Measurements from ENCODE around the gene PIAS2. TPM values are rescaled to one million over a fixed set of nuclear protein-coding genes. Genes with fewer than 3 reads are reported as not detected.

Gene PIAS2
- polyA plus RNA-seq, 1 experiment = 5.6 TPM

DNA sequence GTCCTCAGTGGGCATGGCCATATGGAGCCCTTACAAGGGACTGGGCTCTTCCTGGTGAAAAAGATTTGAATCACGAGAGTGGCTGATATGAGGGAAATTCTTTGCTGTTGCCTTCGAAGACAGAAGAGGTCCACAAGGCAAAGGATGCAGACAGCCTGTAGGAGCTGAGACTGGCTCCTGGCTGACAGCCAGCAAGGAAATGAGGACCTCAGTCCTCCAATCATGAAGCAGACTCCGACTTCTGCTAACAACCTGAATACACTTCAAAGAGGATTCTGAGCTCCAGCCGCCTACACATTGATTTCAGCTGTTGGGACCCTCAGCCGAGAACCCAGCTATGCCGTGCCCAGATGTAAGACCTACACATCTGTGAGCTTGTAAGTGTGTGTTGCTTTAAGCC, 157.4 kb downstream of the PIAS2 start:
- CTCF ChIA-PET = interaction anchor here (0.6 to 1.6 kb wide), 3 partner anchors 12 to 112 kb away, joined by 3 read pairs; no protein-coding TSS in a partner anchor
- DNase-seq (ENCODE audit: low read depth) = no peak
- Histone ChIP-seq H3K36me3 (ENCODE audit: control insufficient read depth, insufficient read depth, low read length) (no peaks in the 10 kb centered on the region), H3K4me3 (ENCODE audit: low read depth, low read length) (no peak overlapping the region), H3K27me3 (ENCODE audit: control insufficient read depth, insufficient read depth, low read length) (peaks cover 23% of the 10 kb centered on the region)
- TF ChIP-seq, protein P1, sequence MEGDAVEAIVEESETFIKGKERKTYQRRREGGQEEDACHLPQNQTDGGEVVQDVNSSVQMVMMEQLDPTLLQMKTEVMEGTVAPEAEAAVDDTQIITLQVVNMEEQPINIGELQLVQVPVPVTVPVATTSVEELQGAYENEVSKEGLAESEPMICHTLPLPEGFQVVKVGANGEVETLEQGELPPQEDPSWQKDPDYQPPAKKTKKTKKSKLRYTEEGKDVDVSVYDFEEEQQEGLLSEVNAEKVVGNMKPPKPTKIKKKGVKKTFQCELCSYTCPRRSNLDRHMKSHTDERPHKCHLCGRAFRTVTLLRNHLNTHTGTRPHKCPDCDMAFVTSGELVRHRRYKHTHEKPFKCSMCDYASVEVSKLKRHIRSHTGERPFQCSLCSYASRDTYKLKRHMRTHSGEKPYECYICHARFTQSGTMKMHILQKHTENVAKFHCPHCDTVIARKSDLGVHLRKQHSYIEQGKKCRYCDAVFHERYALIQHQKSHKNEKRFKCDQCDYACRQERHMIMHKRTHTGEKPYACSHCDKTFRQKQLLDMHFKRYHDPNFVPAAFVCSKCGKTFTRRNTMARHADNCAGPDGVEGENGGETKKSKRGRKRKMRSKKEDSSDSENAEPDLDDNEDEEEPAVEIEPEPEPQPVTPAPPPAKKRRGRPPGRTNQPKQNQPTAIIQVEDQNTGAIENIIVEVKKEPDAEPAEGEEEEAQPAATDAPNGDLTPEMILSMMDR (IDR thresholded peaks at IDR 0.05; ENCODE audit: insufficient read depth, low read depth, low read length) = no peak
- POLR2A ChIA-PET = no interaction called here

DNA sequence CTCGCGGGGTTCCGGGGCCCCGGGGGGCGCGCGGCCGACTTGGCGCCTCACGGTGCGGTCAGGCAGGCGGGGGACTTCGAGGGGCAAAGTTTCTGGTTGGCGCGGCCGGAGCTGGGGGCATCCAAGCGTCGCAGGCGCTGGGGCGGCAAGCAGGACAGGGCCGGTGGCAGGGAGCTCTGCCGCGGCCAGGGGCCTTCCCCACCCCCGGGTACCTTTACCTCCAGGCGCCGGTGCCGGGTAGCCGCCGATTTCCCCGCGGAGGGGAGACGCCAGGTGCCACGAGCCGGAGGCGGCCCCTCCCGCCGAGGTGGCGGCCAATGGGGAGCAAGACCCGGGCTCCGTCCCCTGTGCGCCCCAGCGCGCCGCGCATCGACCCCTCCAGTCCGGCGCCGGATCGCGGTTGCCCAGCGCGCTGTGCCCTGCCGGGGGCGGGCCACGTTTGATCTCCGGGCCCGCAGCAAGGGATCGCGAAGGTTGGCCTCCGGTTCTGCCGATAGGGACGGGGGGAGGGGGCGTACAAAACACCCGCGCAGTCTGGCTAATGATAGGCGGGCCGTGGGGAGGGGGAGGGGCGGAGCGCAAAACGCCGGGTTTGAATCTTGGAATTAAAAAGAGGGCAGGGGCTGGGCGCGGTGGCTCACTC, 160.6 kb downstream of the PIAS2 start, which contains the start of gene ST8SIA5:
TSS of gene ST8SIA5 (minus strand) at position 495 of the 643 bp plus-strand sequence. CDS start 545 bp downstream, outside the sequence.
- CTCF ChIA-PET = no interaction called here
- no peak for DNase-seq (ENCODE audit: low read depth)
- TF ChIP-seq, protein P1 (IDR thresholded peaks at IDR 0.05; ENCODE audit: insufficient read depth, low read depth, low read length) = no peak
- no peak within 1 kb of the TSS for H3K4me3 ChIP-seq (ENCODE audit: low read depth, low read length)
- H3K27me3 ChIP-seq (ENCODE audit: control insufficient read depth, insufficient read depth, low read length) = peaks cover 37% of the 10 kb centered on the region
- POLR2A ChIA-PET = no interaction called here
- no peaks in the 10 kb centered on the region for H3K36me3 ChIP-seq (ENCODE audit: control insufficient read depth, insufficient read depth, low read length)

DNA sequence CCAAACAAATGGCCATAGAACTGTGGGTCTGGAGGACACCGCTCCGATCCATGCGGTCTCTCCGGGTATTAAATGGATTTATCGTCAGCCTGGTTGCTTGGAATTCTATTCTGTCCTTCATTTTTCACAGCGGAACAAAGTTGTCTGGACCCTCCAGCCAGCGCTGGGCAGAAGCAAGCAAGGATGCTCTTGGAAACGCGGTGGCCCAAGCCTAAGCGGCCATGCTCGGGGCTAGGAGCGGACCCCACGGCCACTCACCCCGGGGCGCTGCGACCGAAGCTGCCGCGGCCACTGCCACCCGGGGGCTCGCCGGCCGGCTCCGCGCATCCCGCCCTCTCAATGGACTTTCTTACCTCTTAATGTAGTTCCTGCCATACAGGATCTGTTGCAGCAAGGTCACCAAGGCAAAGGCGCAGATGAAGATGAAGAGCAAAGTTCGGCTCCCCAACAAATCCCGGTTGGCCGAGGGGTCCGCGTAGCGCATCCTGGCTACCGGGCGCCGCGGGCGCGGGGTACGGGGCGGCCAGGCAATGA, 161.2 kb downstream of the PIAS2 start:
- ChIA-PET POLR2A (no interaction called here), CTCF (no interaction called here)
- H3K36me3 ChIP-seq (ENCODE audit: control insufficient read depth, insufficient read depth, low read length) = no peaks in the 10 kb centered on the region
- peaks cover 37% of the 10 kb centered on the region for H3K27me3 ChIP-seq (ENCODE audit: control insufficient read depth, insufficient read depth, low read length)
- DNase-seq (ENCODE audit: low read depth) = no peak
- TF ChIP-seq, protein P1 (IDR thresholded peaks at IDR 0.05; ENCODE audit: insufficient read depth, low read depth, low read length) = no peak
- no peak overlapping the region for H3K4me3 ChIP-seq (ENCODE audit: low read depth, low read length)

DNA sequence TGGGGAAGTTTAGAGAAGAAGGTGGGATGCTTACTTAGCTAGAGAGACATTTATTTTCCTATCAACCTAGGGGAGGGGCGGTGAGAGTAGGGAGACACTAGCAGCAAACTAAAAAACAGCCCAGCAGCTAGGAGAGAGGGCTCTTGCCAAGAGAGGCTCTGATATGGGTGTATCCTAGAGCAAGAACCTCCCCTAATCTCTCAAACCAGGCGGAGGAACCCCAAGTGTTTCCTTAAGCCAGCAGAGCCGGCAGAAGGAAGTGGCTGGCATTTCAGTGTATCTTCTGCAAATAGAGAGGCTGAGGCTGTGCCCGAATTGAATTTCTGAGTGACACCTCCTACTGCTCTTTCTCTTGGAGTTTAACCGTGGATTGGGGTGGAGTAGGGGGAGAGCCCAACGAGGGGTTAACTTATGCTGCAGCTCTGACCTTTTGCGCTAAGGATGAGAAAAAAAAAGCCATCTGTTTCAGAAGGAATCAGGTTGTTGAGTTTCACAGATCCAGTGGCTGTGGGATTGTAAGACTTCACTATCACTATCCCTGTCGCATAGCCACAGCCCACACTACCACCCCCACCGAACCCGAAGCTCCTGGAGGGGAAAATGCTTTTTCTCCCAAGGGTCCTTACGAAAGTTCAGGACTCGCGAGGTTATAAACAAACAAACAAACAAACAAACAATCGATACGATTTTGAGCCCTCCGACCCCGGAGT, 161.8 kb downstream of the PIAS2 start:
- ChIA-PET POLR2A (no interaction called here), CTCF (no interaction called here)
- peaks cover 37% of the 10 kb centered on the region for H3K27me3 ChIP-seq (ENCODE audit: control insufficient read depth, insufficient read depth, low read length)
- H3K36me3 ChIP-seq (ENCODE audit: control insufficient read depth, insufficient read depth, low read length) = no peaks in the 10 kb centered on the region
- no peak overlapping the region for H3K4me3 ChIP-seq (ENCODE audit: low read depth, low read length)
- TF ChIP-seq, protein P1 (IDR thresholded peaks at IDR 0.05; ENCODE audit: insufficient read depth, low read depth, low read length) = no peak
- DNase-seq (ENCODE audit: low read depth) = no peak

DNA sequence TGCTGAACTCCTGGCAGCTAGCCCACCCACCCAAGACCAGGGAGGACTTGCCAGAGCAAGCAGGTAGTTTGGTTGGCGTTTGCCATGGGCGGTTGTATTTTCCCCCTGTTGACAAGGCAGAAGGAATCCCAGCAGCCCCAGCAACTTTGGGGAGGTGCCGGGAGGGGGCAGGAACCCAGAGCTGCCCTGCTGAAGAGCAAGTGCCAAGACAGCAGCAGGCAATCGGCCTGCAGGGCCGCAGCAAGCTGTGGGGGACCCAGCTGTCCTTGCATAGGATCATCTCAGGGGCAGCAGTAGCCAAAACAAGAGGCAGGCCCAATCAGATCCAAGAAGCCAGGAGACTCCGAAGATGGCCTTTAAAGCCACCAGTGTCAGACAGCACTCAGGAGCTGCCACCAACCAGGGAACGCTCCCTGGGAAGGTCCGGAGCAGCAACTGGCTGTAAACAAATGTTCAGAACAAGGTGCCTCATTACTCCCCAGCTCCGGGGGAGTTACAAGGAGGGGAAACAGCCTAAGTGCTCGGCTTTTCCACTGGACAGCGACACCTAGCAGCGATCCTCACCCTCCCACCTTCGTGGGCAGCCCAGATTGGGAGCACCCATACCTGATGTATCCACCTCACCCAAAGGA, 162.5 kb downstream of the PIAS2 start:
- POLR2A ChIA-PET = no interaction called here
- Histone ChIP-seq H3K27me3 (ENCODE audit: control insufficient read depth, insufficient read depth, low read length) (peaks cover 37% of the 10 kb centered on the region), H3K4me3 (ENCODE audit: low read depth, low read length) (no peak overlapping the region), H3K36me3 (ENCODE audit: control insufficient read depth, insufficient read depth, low read length) (no peaks in the 10 kb centered on the region)
- CTCF ChIA-PET = no interaction called here
- no peak for DNase-seq (ENCODE audit: low read depth)
- TF ChIP-seq, protein P1 (IDR thresholded peaks at IDR 0.05; ENCODE audit: insufficient read depth, low read depth, low read length) = no peak
